GM19452 (cell line): ENCODE data around the gene HSBP1.

Source experiments
- ATAC-seq: cut with Tn5 transposase; IDR thresholded peaks from one replicate; pipeline ENCODE4 v1.9.1; 2021; ENCODE audit not compliant: unreplicated experiment

Gene HSBP1

GRCh38 chr16:83802554-83803205, 5.1 kb upstream of the HSBP1 start:
- ATAC-seq: no peak

GRCh38 chr16:83803811-83804210, 4.0 kb upstream of the HSBP1 start:
- ATAC-seq: no peak

DNA sequence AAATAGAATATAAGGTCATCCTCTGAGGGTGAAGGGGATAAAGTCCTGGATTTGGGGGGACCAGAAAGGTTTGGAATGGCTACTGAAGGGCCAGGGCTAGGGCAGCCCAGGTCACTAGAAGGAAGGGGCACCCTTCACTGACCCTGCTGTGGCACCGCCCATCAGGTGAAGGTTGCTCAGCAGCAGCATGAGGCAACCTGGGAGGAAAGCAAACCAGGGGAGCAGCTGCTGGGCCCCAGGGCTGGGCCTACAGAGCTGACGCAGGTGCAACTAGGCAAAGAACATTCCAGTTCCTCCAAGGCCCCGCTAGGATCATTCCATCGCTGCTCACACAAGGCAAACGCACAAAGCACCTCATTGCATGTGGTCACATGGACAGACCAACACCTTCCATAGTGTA, 3.4 kb upstream of the HSBP1 start:
- ATAC-seq: no peak

DNA sequence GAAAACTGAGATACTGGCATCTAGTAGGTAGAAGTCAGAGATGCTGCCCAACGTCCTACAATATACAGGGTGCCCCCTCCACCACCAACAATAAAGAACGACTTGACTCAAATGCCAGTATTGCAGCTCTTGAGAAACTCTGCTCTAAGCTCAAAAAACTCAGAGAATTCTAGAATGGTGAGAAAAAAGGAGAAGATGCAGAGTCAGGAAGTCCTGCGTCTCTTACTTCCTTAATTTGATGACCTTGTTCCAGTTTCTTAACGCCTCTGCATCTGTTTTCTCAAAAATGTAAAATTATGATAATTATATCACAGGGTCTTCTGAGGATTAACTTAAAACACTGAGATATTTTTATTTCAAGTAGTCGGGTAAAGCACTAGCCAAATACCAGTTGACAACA, 1.7 kb upstream of the HSBP1 start:
- no peak for ATAC-seq

DNA sequence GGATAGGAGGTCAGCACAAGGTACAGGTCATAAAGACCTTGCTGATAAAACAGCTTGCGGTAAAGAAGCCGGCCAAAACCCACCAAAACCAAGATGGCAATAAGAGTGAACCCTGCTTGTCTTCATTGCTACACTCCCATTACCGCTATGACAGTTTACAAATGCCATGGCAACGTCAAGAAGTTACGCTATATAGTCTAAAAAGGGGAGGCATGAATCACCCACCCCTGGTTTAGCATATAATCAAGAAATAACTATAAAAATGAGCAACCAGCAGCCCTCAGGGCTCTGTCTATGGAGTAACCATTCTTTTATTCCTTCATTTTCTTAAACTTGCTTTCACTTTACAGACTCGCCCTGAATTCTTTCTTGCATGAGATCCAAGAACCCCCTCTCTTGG, 1.0 kb upstream of the HSBP1 start:
- ATAC-seq: no peak

DNA sequence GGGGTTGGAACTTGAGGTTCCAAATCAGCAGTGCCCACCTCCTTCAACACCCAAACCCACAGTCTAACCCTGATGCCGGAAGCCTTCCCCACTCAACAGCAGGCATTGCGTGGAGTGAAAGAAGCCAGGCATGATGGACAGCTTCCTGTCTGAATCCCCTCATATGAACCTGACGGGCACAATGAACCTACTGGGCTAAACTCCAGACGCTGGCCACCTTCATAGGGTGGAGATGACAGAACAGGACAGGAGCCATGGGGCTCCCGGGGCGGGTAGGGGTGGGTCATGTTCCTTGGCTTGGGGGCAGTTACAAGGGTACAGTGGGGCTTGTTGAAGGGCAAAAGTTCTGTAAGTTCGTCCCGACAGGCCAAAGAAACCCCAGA, 460 bp upstream of the HSBP1 start:
- peak; percentile 4 for ATAC-seq

GRCh38 chr16:83808573-83809014, 816 bp downstream of the HSBP1 start:
- ATAC-seq: no peak

DNA sequence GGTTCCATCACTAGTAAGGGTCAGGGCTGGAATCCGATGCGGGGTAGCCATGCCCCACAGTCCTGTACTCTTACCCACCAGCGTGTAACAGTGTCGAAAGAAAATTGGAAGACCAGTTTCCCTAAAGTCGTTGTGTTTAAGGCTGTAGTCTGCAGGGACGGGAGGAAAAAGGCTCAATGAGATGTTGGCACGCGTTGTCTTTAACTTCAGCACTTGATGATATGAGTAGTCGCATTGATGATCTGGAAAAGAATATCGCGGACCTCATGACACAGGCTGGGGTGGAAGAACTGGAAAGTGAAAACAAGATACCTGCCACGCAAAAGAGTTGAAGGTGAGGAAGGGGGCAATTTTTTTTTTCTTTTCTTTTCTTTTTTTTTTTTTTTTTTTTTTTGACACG, 1.3 kb downstream of the HSBP1 start:
- ATAC-seq: no peak

DNA sequence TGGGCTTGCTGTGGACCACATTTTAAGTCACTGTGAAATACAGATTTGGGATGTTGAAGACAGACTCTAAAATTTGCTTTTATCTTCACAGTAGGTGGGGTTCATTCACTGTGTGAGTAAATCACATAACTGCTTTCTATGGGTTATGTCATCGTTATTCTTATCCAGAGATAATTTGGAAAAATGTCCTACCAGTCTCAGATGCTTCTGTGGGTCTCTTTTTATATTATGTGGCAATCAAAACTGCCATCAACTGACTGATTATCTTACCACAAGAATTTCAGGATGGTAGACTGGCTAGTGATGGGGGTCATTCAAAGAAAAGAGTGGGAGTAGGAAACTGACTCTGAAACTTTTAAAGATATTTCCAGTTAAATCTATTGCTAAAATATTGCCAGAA, 3.1 kb downstream of the HSBP1 start:
- ATAC-seq: no peak

- ATAC-seq: no peak
These were observed 6.3 kb downstream of the HSBP1 start for GRCh38 chr16:83813823-83814658.

DNA sequence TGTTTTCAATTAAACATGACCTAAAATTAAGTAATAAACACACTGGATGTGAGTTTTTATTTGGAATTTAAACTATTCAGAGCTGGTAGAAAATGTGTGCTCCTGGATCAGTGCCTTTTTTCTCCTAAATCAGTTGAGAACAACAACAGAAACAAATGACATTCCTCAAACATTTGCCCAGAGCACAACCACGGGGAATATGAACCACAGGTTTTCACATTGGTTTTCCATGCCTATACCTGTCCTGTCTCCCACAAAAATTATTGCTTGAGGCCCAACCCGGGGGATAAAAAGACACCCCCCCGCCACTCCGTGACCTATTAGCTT, 6.8 kb downstream of the HSBP1 start:
- no peak for ATAC-seq

DNA sequence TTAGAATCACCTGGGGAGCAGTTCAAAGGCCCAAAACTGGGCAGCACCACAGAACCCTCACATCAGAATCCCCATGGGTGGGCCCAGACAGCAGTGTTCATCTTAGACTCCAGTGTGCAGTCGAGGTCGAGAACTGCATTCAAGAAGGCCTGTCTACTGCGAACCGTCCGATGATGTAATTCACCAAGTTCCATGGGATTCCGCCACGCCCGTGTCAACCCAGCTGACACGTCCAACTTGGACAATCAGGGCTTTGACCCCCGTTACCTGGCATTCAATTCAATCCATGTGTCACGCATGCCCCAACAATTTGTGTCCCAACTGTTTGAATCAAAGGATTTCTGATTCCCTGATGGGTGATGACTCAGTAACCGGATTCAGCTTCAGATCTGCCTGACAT, 9.2 kb downstream of the HSBP1 start:
- no peak for ATAC-seq

DNA sequence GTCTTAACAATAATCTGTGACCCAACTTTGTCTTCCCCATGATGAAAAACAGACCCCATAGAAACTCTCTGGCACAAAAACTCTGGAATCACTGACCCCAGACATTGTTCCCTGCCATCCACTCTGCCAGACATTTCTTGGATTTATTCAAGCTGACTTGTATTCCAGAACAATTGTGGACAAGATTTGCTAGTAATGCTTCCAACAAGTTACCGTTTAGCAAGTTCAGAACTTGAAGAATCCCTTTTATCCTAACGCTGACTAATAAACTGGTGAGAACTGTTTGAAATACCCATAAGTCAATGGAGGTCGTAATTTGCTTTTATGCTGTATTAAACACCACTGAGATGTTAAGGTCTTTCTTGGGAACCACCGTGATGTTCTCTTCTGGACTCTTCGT, 10.5 kb downstream of the HSBP1 start:
- no peak for ATAC-seq

- no peak for ATAC-seq
These were observed 11.6 kb downstream of the HSBP1 start for GRCh38 chr16:83819361-83819760.

- no peak for ATAC-seq
These were observed 18.6 kb downstream of the HSBP1 start for GRCh38 chr16:83826146-83826913.

DNA sequence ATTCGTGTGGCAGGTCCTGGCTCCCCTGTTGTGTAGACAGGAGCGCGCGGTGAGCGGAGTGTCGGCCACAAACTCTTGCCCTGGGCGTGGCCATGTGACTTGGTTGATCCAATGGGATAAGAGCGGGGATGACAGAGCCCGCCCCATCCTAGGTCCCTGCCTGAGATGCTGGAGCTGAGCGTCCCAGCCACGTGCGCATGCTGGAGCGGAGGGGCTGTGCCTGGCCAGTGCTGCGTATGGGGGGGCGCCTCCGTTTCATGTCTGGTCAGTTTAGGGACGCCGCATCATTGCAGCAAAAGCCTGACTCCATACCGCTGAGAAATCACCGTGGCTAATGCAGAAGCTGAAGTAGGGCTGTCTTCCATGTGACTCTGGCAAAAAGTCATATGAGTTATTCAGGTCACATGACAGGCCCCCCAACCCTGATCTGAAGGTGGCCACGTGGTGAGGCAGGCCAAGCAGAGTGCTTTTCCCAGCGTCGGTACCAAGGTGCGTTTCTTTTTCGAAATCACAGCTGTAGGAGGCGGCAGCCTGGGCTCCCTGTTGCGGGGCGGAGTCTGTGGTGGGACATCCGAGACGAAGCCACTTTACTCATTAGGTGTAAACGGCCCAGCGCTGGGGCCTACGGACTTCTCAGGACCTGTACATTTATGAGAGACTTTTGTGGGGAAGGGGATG, 22.5 kb downstream of the HSBP1 start:
- ATAC-seq: no peak

DNA sequence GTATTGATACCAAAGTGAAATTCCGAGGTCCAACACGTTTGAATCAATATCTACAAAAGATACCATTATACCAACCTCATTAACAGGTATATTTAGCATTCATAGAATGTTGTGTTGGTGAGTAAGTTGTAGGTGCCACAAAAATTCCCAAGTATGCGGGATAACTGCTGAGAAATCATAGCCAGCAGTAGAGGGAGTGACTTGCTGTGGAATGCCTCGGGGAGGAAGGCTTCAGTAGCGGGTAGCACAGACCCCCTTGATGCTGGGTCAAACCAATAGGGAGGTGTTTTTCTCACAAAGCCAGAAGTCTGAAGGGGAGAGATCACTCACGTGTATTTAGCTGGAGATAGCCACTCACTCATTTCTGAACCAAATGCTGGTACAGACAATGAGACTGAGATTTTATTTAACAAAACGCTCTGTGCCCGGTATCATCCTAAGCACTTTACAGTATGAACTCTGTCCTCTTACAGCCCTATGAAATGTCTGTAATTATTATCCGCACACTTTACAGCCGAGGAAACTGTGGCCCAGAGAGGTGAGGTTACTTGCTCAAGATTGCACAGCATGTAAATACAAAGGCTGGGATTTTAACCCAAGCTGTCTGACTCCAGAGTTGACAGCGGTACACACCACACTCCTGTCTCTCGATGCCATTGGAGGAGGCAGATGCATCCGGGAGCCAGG, 23.1 kb downstream of the HSBP1 start:
- ATAC-seq: no peak

DNA sequence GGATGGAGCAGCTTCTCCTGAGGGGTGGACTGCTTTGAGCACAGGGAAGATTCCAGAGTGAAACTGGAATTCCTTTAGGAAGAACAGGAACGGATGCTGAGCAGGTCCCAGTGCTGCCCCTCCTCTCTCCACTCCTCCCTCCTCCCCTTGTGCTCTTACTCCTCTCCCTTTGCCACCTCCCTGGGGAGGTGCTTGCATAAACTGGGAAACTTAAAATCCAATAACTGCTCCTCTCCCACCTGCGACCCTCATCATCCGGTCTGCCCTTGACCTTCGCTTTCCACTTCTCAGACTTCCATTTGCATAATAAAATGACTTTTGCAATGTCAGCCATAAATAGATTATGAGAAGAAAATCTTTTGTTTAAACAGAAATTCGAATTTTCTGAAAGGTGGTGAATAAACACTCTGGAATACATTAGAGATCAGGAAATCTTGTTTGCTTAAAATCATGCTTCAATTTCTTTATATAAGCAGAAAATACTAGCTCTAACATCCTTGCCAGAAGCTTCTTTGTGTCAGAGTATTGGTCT, 23.7 kb downstream of the HSBP1 start:
- ATAC-seq: no peak

- ATAC-seq: no peak
These were observed 26.1 kb downstream of the HSBP1 start for GRCh38 chr16:83833921-83834320.
